Eye (tissue), 1 donor: Measurements from ENCODE around the gene TAF11L3.
"Not testable (repeated sequence)": the region's sequence is repeated elsewhere in the genome, so short reads cannot be mapped to it uniquely, and the experiment has no call there.

ENCODE experiments used
- DNase-seq: peaks from one replicate; pipeline ENCODE4 v3.0.0-alpha.2; 2015

The TAF11L3 gene

GRCh38 chr5:17518067-17518466 is at the start of gene TAF11L3:
Gene TAF11L3 (plus strand): TSS chr5:17518367.
- DNase-seq = not testable (repeated sequence)

- DNase-seq = no peak
Measured at GRCh38 chr5:17470064-17470463, 48.1 kb upstream of the TAF11L3 start.

DNA sequence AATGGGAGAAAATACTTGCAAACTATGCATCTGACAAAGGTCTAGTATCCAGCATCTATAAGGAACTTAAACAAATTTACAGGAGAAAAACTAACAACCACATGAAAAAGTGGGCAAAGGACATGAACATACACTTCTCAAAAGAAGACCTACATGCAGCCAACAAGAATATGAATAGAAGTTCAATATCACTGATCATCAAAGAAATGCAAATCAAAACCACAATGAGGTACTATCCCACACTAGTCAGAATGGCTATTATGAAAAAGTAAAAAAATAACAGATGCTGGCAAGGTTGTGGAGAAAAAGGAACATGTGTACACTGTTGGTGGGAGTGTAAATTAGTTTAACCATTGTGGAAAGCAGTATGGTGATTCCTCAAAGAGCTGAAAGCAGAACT is 43.1 kb upstream of the TAF11L3 start:
- DNase-seq = not testable (repeated sequence)

DNA sequence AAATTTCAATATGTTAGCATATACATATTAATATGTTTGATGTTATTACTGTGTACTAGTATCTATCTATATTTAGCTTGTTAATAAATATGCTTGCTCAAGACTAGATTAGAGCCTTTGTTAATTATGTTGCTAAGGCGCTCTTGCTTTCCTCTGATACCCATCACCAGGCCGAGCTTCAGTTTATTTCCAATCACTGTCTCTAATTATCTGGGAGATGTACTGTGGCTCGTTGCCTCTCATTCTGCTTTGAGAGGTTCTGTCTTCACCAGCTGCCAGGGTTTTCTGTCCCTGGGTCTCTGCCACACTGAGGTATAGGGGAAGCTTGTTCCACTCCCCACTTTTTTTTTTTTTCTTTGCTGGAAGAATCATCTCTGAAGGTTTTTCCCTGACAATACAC is 41.1 kb upstream of the TAF11L3 start:
- DNase-seq = no peak

- peak; percentile 62 for DNase-seq
Measured at GRCh38 chr5:17477573-17478265, 40.4 kb upstream of the TAF11L3 start.

GRCh38 chr5:17481378-17481777 is 36.8 kb upstream of the TAF11L3 start:
- peak; percentile 55 for DNase-seq

DNA sequence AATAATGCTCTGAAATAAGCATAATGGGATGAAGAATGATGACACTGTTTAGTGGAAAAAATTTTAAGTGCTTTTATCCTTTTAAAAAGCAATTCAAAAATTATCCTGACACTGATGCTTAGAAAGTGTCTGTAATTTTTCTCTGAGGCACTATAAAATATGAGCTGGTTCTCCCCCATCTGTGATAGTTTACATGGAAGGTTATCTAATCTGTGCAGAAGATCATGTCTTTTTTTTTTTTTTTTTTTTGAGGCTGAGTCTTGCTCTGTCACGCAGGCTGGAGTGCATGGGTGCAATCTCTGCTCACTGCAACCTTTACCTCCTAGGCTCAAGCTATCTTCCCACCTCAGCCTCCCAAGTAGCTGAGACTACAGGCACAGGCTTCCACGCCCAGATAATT is 35.4 kb upstream of the TAF11L3 start:
- no peak for DNase-seq

GRCh38 chr5:17486464-17487173 is 31.5 kb upstream of the TAF11L3 start:
- not testable (repeated sequence) for DNase-seq

GRCh38 chr5:17487174-17487512 is 31.0 kb upstream of the TAF11L3 start:
- DNase-seq = no peak

GRCh38 chr5:17491257-17491656 is 26.9 kb upstream of the TAF11L3 start:
- DNase-seq = not testable (repeated sequence)

- DNase-seq = no peak
Measured at GRCh38 chr5:17492770-17493169, 25.4 kb upstream of the TAF11L3 start.

DNA sequence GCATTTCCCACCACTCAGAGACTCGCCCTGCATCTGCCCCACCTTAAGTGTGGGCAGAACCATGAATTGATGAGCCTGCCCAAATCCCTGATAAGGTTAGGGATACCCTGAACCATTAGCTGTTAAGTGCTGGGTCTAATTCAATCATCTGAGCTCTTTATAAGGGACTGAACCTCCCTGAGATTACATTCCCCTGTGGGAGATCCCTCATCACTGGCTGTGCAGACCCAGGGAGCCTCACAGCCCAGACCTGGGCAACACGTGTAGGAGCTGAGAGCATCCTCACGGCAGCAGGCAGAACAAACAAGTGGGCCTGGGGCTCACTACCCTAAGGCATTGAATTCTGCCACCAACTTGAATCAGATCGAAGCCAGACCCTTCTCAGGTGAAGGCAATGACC is 20.7 kb upstream of the TAF11L3 start:
- DNase-seq = no peak

GRCh38 chr5:17497931-17498330 is 20.2 kb upstream of the TAF11L3 start, which contains the start of gene TAF11L2:
Gene TAF11L2 (plus strand): TSS chr5:17498231.
- not testable (repeated sequence) for DNase-seq

GRCh38 chr5:17511775-17512325 is 6.3 kb upstream of the TAF11L3 start:
- no peak for DNase-seq

DNA sequence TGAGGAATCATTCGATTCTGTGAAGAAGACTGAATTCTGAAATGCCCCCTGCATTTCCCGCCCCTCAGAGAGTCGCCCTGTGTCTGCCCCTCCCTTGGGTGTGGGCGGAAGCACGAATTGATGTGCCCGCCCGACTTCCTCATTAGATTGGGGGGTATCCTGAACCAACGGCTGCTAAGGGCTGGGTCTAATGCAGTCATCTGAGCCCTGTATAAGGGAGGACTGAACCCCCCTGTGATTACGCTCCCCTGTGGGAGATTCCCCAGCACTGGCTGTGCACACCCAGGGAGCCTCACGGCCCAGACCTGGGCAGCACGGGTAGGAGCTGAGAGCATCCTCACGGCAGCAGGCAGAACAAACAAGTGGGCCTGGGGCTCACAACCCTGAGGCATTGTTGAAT is 641 bp upstream of the TAF11L3 start:
- not testable (repeated sequence) for DNase-seq

DNA sequence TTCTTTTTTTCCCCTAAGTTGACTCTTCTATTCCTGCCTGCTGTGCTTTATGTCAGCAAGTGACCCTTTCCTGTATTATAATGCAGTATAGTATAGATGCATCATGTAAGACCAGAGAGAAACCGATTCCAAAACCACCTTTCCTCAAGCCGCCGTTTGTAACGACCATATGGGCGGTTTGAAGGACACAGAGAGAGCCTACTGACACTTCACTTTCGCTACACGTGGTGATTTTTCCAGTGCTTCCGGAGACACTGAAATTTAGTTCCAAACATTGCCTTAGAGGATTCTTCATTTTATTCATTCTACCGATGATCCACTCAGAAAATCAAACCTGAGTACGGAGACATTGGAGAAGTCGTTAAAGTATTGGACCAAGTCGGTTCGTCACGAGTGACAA is 1.3 kb downstream of the TAF11L3 start:
- not testable (repeated sequence) for DNase-seq

DNA sequence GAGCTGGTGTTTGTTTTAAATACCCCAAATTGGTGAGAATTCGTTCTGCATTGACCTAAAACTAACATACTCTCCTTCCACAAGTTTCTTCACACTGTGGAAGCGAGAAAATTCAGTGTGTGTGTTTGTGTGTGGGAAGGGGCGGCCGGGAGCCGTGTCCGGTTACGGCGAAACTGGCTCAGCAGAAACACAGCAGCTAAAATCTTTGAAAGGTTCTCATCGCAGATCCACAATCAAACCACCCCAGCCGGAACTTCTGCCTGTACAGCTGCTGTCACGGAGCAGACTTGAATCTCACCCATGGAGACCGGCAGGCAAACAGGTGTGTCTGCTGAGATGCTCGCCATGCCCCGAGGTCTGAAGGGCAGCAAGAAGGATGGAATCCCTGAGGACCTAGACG is 3.3 kb downstream of the TAF11L3 start, which contains the start of gene TAF11L4:
Gene TAF11L4 (plus strand): TSS at position 301 of the 400 bp plus-strand sequence.
- not testable (repeated sequence) for DNase-seq

GRCh38 chr5:17524935-17525334 is 6.8 kb downstream of the TAF11L3 start, which contains the start of gene TAF11L5:
Gene TAF11L5 (plus strand): TSS chr5:17525235.
- not testable (repeated sequence) for DNase-seq

DNA sequence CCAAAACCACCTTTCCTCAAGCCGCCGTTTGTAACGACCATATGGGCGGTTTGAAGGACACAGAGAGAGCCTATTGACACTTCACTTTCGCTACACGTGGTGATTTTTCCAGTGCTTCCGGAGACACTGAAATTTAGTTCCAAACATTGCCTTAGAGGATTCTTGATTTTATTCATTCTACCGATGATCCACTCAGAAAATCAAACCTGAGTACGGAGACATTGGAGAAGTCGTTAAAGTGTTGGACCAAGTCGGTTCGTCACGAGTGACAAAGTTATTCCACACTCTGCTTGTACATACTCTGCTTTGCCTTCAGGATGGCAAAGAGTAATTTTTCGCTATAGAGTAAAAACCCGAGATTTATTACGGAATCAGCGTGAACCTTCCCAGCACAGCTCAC is 8.3 kb downstream of the TAF11L3 start:
- DNase-seq = not testable (repeated sequence)

DNA sequence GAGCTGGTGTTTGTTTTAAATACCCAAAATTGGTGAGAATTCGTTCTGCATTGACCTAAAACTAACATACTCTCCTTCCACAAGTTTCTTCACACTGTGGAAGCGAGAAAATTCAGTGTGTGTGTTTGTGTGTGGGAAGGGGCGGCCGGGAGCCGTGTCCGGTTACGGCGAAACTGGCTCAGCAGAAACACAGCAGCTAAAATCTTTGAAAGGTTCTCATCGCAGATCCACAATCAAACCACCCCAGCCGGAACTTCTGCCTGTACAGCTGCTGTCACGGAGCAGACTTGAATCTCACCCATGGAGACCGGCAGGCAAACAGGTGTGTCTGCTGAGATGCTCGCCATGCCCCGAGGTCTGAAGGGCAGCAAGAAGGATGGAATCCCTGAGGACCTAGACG is 10.2 kb downstream of the TAF11L3 start, which contains the start of gene TAF11L6:
Gene TAF11L6 (plus strand): TSS at position 301 of the 400 bp plus-strand sequence.
- DNase-seq = not testable (repeated sequence)
